GM21381 (cell line): ENCODE data around the gene ABTB2.
"Not testable (repeated sequence)": the region's sequence is repeated elsewhere in the genome, so short reads cannot be mapped to it uniquely, and the experiment has no call there.

ENCODE experiments used
- ATAC-seq: cut with Tn5 transposase; IDR thresholded peaks from one replicate; pipeline ENCODE4 v1.9.1; 2021; ENCODE audit warnings: mild to moderate bottlenecking, moderate library complexity; ENCODE audit not compliant: unreplicated experiment

The ABTB2 gene

GRCh38 chr11:34194576-34195335, 163.1 kb downstream of the ABTB2 start:
- ATAC-seq = no peak

GRCh38 chr11:34192481-34193401, 165.1 kb downstream of the ABTB2 start:
- ATAC-seq = no peak

- no peak for ATAC-seq
These were observed 166.2 kb downstream of the ABTB2 start for GRCh38 chr11:34191578-34191977.

DNA sequence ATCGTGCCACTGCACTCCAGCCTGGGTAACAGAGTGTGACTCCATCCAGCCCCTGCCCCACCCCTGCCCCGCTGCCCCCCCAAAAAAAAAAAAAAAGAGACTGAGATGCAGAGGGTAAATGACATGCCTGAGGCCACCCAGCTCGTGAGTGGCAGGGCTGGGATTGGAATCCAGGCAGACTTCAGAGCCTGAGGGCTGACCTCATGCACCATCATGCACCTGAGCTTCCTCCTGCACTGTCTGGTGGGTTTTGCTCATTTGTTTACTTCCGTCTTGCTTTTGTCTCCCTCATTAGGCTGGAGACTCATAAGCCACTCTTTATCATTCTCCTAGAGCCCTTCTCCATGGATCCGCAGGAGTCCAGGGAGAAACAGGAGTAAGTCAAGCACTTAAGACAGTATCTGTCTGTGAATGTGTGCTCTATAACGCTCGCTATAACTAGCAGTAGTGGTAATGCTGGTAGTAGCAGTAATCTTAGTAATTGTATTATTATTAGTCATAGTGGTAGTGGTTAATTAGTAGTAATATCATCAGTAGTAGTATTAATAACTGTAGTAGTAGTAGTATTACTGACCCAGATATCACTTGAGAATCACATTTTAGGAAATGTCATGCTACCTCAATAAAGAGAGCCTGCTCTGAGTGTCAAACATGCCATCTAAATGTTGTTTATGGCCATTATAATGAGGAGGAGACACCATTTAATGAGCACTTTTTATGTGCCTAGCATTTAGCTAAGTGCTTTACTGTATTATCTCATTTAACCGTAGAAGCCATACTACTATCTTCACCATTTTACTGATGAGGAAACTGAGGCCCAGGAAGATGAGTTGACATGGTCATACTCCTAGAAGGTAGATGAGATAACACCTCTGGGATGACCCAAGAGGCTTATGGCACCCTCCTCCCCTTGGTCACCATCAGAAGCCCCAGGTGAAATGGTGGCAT, 167.3 kb downstream of the ABTB2 start:
- no peak for ATAC-seq

- ATAC-seq = no peak
These were observed 168.6 kb downstream of the ABTB2 start for GRCh38 chr11:34189191-34189590.

GRCh38 chr11:34188181-34188580, 169.6 kb downstream of the ABTB2 start:
- ATAC-seq = no peak

GRCh38 chr11:34185926-34186841, 171.6 kb downstream of the ABTB2 start:
- ATAC-seq = no peak

DNA sequence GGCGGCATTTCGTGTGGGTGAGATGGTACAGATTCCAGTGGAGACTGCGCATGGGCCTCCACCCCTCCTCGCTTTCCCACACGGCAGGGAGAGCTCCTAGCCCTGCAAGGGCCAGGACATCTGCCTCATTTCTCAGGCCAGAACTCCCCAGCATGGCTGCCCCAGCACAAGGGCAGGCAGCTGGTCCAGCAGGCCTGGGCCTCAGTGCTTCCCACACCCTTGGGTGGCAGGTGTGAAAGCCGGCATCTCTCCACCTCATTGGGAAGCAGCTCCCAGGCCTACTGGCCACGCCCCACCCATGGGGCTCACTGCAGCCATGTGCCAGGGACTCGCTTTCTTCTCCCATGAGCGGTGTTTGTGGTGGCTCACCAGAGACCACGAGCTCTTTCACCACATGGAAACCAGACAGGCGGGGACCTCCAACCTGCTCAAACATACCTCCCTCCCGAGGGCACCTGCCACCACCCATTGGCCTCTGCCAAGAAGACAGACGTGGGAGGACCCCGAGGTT, 173.2 kb downstream of the ABTB2 start:
- ATAC-seq = no peak

DNA sequence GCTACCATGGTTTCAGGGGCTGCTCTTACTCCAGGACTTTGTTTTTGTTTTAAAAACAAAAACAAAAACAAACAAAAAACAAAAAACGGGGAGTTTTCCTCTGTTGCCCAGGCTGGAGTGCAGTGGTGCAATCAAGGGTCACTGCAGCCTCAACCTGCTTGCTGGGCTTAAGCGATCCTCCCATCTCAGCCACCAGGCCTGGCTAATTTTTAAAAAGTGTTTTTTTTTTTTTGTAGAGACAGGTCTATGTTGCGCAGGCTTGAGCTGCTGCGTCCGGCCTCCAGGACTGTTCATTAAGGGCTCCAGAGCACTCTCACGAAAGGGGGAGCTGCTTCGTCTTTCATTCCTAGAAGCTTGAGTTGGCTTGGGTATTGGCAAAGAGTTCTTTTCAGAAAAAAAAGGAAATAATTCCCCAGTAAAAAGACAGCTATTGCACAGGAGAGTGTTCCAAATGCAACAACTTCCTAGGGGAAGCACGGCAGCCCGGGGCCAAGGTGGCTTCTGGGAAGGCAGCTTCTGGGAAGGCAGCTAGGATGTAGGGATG, 173.9 kb downstream of the ABTB2 start:
- ATAC-seq = no peak

GRCh38 chr11:34182921-34183685, 174.7 kb downstream of the ABTB2 start:
- no peak for ATAC-seq

- ATAC-seq = no peak
These were observed 175.4 kb downstream of the ABTB2 start for GRCh38 chr11:34182425-34182824.

- no peak for ATAC-seq
These were observed 175.9 kb downstream of the ABTB2 start for GRCh38 chr11:34181856-34182405.

GRCh38 chr11:34181251-34181650, 176.6 kb downstream of the ABTB2 start:
- ATAC-seq = no peak

DNA sequence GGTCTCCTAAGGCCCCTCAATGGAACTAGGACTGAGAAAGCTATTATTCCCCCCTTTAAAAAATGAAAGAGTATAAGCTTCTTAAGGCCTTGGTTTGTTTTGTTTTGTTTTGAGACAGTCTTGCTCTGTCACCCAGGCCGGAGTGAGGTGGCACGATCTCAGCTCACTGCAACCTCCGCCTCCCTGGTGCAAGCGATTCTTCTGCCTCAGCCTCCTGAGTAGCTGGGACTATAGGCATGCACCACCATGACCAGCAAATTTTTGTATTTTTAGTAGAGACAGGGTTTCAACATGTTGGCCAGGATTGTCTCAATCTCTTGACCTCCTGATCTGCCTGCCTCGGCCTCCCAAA, 177.0 kb downstream of the ABTB2 start:
- not testable (repeated sequence) for ATAC-seq

DNA sequence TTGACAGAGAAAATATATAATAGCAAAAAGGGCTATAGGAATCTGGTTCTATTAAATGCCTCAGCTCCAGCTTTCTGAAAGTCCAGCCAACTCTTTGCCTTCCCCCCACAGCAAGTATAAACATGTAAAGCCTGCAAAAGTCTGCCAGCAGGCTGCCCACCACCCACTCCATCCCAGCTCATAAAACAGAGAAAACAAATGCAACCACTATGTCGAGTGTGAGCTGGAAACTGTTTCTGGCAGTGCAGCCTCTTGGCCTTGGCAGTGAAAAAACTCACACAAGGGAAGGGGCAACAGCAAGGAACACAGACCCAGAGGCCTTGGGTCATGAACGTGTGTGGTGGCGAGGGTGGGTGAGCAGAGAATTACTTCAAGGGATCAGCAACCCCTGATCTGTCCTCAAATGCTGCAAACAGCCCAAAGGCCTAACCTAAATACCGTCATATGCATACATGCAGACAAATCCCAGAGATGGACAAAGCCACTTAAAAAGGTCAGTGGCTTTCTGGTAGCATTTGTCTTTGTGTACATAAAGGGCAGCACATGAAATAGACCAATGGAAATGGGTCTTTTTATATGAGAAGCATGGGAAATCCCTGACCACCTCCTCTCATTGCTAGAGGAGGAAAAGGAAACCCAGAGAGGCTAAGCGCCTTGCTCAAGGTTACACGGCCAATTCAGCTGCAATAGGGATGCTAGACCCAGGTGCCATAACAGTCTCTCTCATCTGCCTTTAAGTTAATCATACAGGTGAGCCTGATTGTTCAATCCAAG, 177.6 kb downstream of the ABTB2 start:
- ATAC-seq = no peak

DNA sequence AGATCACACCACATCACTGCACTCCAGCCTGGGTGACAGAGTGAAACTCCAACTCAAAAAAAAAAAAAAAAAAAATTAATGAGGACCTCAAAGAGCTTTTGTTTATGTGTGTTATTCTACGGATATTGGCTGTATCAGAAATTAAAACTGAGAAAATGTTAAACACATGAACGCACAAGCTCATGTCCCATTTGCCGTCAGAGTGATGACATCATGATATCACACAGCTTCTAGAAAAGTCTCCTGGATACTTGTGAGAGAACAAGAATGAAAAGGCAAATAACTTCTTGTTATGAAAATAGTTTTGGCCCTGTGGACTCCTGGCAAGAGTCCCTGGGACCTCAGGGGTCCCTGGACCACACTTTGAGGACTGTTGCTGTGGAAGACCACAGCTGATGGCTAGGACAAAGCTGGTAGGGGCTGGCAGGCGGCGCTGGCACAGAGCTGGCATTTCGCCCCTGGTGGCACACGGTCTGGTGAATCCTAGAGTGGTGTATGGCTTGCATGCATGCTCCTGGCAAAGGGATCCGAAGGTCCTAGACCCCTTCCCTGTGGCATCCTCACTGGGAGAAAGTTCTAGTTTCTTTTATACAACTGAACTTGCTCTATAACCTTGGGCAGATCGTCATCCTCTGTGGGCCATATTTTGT, 178.7 kb downstream of the ABTB2 start:
- ATAC-seq = no peak

- no peak for ATAC-seq
These were observed 179.5 kb downstream of the ABTB2 start for GRCh38 chr11:34178209-34178821.
